SU-DHL-6 (cell line): ENCODE measurements around the gene EFNA1.

Experiments
- H2AFZ ChIP-seq: fragments of 200-600 bp; sonication (generic); 2 replicates; pipeline ENCODE4 v1.6.1; 2014; ENCODE audit warnings: low read depth, mild to moderate bottlenecking, moderate library complexity, mixed read lengths, antibody characterized with exemption, low read length; ENCODE audit not compliant: severe bottlenecking
- H3F3A ChIP-seq: fragments of 200-600 bp; shearing (Covaris generic); 2 replicates; pipeline ENCODE4 v1.6.0; 2016; ENCODE audit warnings: antibody characterized with exemption, mild to moderate bottlenecking; ENCODE audit not compliant: insufficient read depth
- H3K27ac ChIP-seq: fragments of 200-600 bp; sonication (generic); 2 replicates; pipeline ENCODE4 v1.5.1; 2016; ENCODE audit warnings: low read depth, mild to moderate bottlenecking, low read length, moderate library complexity, mixed read lengths
- H3K27me3 ChIP-seq: fragments of 200-600 bp; sonication (generic), shearing (Covaris generic); 2 replicates; pipeline ENCODE4 v1.6.0; 2014; ENCODE audit warnings: mild to moderate bottlenecking, low read length
- H3K36me3 ChIP-seq: fragments of 200-600 bp; sonication (generic); 2 replicates; pipeline ENCODE4 v1.6.1; 2014; ENCODE audit warnings: mild to moderate bottlenecking, low read length, mixed read lengths
- H3K4me2 ChIP-seq: fragments of 300-600, 200-600 bp; shearing (Covaris generic), sonication (generic); 2 replicates; pipeline ENCODE4 v1.6.0; 2014; ENCODE audit warnings: low read length, low read depth, mild to moderate bottlenecking; ENCODE audit not compliant: poor library complexity, severe bottlenecking
- H3K4me3 ChIP-seq: fragments of 200-600 bp; sonication (generic); 2 replicates; pipeline ENCODE4 v1.5.1; 2014; ENCODE audit warnings: antibody characterized with exemption, low read length, mild to moderate bottlenecking, mixed read lengths; ENCODE audit not compliant: insufficient read depth, poor library complexity, severe bottlenecking
- H3K79me2 ChIP-seq: fragments of 200-600 bp; sonication (generic); 2 replicates; pipeline ENCODE4 v1.6.1; 2014; ENCODE audit warnings: mild to moderate bottlenecking, low read length, moderate library complexity; ENCODE audit not compliant: insufficient read depth
- H3K9ac ChIP-seq: fragments of 200-600 bp; sonication (generic); 2 replicates; pipeline ENCODE4 v1.7.0; 2014; ENCODE audit warnings: mild to moderate bottlenecking, low read length
- H3K9me2 ChIP-seq: fragments of 200-600 bp; sonication (generic); replicated peaks from 2 replicates; pipeline ENCODE4 v1.6.1; 2014; ENCODE audit warnings: low read length; ENCODE audit not compliant: insufficient read depth
- H3K9me3 ChIP-seq: fragments of 200-600 bp; sonication (generic); 2 replicates; pipeline ENCODE4 v1.6.1; 2014; ENCODE audit warnings: low read length, mixed read lengths; ENCODE audit not compliant: insufficient read depth
- H4K20me1 ChIP-seq: fragments of 200-600 bp; sonication (generic); 2 replicates; pipeline ENCODE4 v1.6.1; 2014; ENCODE audit warnings: low read depth, mild to moderate bottlenecking, antibody characterized with exemption, low read length, moderate library complexity, mixed read lengths
- EZH2phosphoT487 ChIP-seq: fragments of 200-600 bp; sonication (generic), shearing (Covaris generic); conservative IDR thresholded peaks from 2 replicates; pipeline ENCODE4 v1.6.1; 2018; ENCODE audit warnings: mild to moderate bottlenecking, antibody characterized with exemption, low read length, moderate library complexity, mixed read lengths
- TF ChIP-seq, protein P1 (sequence below): fragments of 200-600 bp; sonication (generic); IDR thresholded peaks from one replicate; pipeline ENCODE4 v1.5.1; 2017; ENCODE audit warnings: antibody characterized with exemption, mild to moderate bottlenecking, low read length, moderate library complexity; ENCODE audit not compliant: insufficient read depth, poor library complexity, severe bottlenecking

Gene EFNA1

GRCh38 chr1:155135415-155136028 is 7.8 kb downstream of the EFNA1 start, which contains the start of gene SLC50A1:
SLC50A1 (plus strand) TSS chr1:155135852; CDS start chr1:155135912, 60 bp downstream.
- peak within 1 kb of the TSS; percentile 76 for H3K4me2 ChIP-seq
- peaks cover 8% of the 10 kb centered on the region; the same call in 1 of the 2 replicates for H3K79me2 ChIP-seq
- no peaks in the 10 kb centered on the region for H3K9me2 ChIP-seq
- H3K36me3 ChIP-seq, result no peaks in the 10 kb centered on the region
- peak within 1 kb of the TSS; percentile 82 for H3K4me3 ChIP-seq
- peaks cover 24% of the 10 kb centered on the region for H3F3A ChIP-seq
- TF ChIP-seq, protein P1, sequence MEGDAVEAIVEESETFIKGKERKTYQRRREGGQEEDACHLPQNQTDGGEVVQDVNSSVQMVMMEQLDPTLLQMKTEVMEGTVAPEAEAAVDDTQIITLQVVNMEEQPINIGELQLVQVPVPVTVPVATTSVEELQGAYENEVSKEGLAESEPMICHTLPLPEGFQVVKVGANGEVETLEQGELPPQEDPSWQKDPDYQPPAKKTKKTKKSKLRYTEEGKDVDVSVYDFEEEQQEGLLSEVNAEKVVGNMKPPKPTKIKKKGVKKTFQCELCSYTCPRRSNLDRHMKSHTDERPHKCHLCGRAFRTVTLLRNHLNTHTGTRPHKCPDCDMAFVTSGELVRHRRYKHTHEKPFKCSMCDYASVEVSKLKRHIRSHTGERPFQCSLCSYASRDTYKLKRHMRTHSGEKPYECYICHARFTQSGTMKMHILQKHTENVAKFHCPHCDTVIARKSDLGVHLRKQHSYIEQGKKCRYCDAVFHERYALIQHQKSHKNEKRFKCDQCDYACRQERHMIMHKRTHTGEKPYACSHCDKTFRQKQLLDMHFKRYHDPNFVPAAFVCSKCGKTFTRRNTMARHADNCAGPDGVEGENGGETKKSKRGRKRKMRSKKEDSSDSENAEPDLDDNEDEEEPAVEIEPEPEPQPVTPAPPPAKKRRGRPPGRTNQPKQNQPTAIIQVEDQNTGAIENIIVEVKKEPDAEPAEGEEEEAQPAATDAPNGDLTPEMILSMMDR, result no peak
- TF ChIP-seq EZH2phosphoT487, result no peak
- H3K27me3 ChIP-seq, result no peaks in the 10 kb centered on the region
- H4K20me1 ChIP-seq, result no peaks in the 10 kb centered on the region
- H3K27ac ChIP-seq, result peak within 1 kb of the TSS; percentile 74
- H3K9me3 ChIP-seq, result no peaks in the 10 kb centered on the region
- peak within 1 kb of the TSS; percentile 78 for H3K9ac ChIP-seq
- peak within 1 kb of the TSS; percentile 75 for H2AFZ ChIP-seq

- Histone ChIP-seq H3K79me2 (peaks cover 8% of the 10 kb centered on the region; the same call in 1 of the 2 replicates), H3K9me3 (no peaks in the 10 kb centered on the region), H3K27me3 (no peaks in the 10 kb centered on the region), H3K9ac (peak overlapping the region; percentile 78), H3K4me2 (peak overlapping the region; percentile 76), H3K9me2 (no peaks in the 10 kb centered on the region), H3F3A (peaks cover 24% of the 10 kb centered on the region), H3K27ac (peak overlapping the region; percentile 74), H3K4me3 (peak overlapping the region; percentile 82), H3K36me3 (no peaks in the 10 kb centered on the region), H4K20me1 (no peaks in the 10 kb centered on the region), H2AFZ (no peak overlapping the region)
- TF ChIP-seq, protein P1, result no peak
- no peak for TF ChIP-seq EZH2phosphoT487
Measured at GRCh38 chr1:155136748-155137147, 9.1 kb downstream of the EFNA1 start.

DNA sequence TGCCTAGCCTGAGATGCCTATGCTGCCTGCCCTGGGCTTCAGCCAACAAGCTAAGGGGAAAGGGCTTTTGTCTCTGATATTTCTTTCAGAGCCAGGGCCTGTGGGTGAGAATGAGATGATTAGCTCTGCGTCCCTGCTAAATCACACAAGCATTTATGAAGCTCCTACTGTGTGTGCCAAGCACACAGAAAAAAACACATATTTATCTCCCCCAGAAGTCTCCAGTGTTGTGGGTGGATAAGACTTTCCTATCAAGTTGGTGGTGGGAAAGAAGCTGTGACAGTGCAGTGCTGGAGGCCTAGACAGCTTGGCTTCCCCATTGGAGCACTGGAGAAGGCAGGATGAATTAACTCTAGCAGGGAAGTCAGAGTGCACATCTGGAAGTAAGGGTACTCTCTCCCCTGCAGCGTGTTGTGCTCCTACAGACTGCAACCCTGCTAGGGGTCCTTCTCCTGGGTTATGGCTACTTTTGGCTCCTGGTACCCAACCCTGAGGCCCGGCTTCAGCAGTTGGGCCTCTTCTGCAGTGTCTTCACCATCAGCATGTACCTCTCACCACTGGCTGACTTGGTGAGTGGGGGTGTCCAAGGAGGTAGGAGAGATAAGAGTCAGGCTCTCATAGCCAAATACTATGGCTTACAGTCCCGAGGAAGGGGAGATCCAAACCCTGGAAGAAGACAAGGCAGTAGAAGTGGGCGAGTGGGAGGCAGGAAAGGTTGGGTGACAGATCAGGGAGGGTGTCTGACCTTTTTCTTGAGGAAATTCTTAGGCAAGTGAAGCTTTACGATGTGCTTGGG is 9.7 kb downstream of the EFNA1 start:
- H3K4me2 ChIP-seq, result peak overlapping the region; percentile 76
- peak overlapping the region; percentile 74 for H3K27ac ChIP-seq
- peaks cover 8% of the 10 kb centered on the region; the same call in 1 of the 2 replicates for H3K79me2 ChIP-seq
- H3F3A ChIP-seq, result peaks cover 24% of the 10 kb centered on the region
- no peaks in the 10 kb centered on the region for H3K9me3 ChIP-seq
- H3K36me3 ChIP-seq, result no peaks in the 10 kb centered on the region
- H3K9ac ChIP-seq, result peak overlapping the region; percentile 78
- no peak overlapping the region for H2AFZ ChIP-seq
- no peaks in the 10 kb centered on the region for H3K27me3 ChIP-seq
- no peaks in the 10 kb centered on the region for H4K20me1 ChIP-seq
- TF ChIP-seq EZH2phosphoT487, result no peak
- TF ChIP-seq, protein P1, result no peak
- H3K9me2 ChIP-seq, result no peaks in the 10 kb centered on the region
- H3K4me3 ChIP-seq, result no peak overlapping the region
